GM23248 (cell line): ENCODE data around the gene SGSM1.

Experiments used
- EZH2 ChIP-seq: fragments of 200-600 bp; sonication (generic); IDR thresholded peaks from 2 replicates; pipeline ENCODE4 v1.6.1; 2018; ENCODE audit warnings: antibody characterized with exemption, mild to moderate bottlenecking; ENCODE audit not compliant: insufficient read depth, poor library complexity, severe bottlenecking
- EZH2phosphoT487 ChIP-seq: fragments of 200-600 bp; sonication (generic); IDR thresholded peaks from 2 replicates; pipeline ENCODE4 v1.6.1; 2018; ENCODE audit warnings: antibody characterized with exemption, moderate library complexity, mild to moderate bottlenecking, low read depth; ENCODE audit not compliant: insufficient read depth

GRCh38 chr22:24894220-24894975, 88.4 kb downstream of the SGSM1 start:
- TF ChIP-seq EZH2phosphoT487 (no peak), EZH2 (no peak)
